GM21423 (cell line): ENCODE results near the gene ASCL5.

Source experiments
- ATAC-seq: cut with Tn5 transposase; IDR thresholded peaks from one replicate; pipeline ENCODE4 v1.9.1; 2021; ENCODE audit warnings: mild to moderate bottlenecking, moderate library complexity; ENCODE audit not compliant: unreplicated experiment

ASCL5 gene

DNA sequence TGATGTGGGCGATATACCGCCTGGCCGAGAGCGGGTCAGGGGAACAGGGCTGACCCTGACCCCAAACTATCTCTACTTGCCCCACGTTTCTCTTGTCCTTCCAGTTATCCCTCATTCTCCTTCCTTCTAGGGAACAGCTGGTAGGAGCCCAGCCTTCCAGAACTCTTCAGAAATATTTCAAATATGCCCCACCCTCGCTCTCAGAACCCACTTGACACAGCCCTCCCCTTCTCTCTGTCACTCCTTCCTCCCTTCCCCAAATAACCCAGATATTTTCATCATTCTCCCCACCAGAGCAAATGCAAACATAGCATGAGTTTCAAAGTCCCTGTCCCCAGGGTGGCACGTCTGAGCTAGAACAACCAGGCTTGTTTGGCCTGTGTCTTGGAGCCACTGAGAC, 15.8 kb downstream of the ASCL5 start:
- ATAC-seq: no peak

DNA sequence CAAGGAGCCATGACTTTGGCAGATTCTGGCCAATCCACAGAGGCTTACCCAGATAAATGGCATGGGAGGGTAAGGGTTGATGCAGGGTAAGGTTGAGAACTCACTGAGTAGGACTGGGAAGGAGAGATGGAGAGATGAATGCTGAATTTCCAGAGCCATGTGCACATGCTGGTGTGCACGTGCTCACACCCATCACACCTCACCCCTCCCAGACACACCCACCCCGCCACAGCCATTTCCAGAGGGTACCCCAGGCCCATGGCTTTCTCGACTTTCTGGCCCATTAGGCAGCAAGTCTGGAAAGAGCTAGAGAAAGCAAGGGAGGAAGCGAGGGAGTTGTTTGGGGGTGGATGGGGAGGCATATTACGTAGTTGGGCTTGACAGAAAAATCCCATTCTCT, 16.4 kb downstream of the ASCL5 start:
- ATAC-seq: no peak

DNA sequence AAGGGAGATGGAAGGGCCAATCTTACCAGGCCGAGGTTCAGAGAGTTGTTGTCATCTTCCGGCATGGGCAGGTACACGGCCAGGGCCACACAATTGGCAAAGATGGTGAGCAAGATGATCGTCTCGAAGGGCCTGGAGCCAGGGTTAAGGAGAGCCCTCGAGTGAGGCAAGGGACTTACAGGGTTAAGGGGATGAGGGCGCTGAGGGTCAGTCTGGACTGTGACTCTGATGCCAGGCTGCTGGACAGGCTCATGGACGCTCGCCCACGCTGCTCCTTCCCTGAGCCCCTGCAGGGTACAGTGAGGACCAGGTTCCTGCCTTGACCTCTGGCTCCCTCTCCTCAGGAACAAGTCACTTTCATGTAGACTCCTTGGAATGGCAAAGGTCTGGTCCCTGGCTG, 16.8 kb downstream of the ASCL5 start:
- ATAC-seq: no peak

DNA sequence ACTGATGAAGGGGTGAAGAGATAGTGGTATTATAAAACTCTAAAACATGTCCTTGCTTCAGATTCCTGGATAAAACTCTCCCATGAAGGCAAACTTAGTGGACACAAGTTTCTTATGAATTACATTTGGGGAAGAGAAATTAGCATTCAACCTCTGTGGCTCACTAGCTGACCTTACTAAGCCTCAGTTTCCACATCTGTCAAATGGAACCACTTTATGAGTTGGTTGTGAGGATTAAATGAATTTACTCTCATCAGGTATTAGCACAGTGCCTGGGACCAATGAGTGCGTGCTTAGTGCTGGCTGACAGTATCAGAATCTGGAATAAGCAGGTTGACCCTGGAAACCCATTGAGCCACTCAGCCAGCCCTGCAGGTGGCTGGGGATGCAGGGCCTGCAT, 17.3 kb downstream of the ASCL5 start:
- ATAC-seq: no peak

DNA sequence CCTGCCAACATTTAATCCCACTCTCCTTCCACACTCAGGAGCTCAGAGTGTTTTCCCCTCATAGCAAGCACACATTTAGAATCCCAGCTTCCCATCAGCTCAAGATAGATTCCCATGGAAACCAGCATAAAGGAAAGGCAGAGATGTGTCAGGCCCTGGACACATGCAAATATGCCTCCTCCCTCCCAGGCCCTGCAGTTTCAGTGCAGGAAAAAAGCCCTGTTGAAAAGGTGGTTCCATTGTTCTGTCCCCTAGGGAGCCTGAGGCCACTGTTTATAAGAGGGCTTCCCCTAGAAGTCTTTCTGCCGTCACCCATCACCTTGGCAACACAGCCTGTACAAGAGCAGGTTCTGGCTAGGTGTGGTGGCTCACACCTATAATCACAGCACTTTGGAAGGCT, 18.4 kb downstream of the ASCL5 start:
- no peak for ATAC-seq

DNA sequence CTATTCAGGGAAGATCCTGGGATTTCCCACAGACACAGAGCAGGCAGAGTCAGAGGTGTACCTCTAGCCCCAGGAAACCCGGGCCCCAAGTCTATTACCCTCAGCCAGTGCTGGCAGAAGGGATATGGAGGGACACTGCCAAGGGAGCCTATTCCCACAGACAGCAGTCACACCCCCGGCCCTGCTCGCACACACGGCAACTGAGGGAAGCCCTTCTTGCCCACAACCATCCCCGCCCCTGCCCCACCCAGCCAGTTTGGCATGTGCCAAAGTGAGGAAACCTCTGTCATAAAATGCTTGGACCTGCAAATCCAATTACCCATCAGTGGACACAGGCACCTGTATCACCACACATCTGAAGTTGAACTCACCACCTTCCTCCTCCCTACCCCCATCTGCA, 21.3 kb downstream of the ASCL5 start:
- ATAC-seq: no peak

DNA sequence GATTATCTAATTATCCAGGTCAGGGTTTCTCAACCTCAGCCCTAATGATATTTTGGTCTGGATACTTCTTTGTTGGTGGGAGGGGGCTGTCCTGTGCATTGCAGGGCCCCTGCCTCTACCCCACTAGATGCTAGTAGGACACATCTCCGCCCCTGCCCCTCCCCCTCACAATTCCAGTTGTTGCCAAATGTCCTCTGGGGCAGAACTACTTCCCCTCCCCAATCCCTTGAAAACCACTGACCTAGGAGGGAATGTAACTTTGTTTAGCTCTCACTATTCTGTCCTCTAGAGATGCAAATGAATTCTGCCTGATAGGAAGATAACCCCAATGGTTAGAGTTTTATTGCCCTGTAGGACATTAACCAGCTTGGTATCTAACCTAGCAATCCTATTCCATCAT, 22.8 kb downstream of the ASCL5 start:
- ATAC-seq: no peak

DNA sequence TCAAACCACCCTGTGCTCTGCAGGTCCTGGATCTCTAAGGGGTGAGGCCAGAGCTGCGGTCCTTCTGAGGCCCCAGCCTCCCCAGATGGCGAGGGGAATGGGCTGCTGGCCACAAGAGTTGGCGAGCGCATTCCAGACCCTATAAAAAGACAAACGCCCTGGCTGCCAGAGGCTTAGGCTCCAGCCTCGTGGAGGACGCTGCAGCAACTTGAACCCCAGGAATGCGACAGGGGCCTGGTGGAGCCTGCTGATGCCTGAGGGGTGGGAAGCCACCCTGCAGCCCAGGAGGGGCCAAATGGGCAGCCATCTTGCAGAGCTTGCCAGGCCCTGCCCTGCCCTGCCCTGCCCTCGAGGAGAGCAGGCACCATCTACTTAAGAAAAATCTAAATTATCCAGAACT, 23.3 kb downstream of the ASCL5 start:
- no peak for ATAC-seq

DNA sequence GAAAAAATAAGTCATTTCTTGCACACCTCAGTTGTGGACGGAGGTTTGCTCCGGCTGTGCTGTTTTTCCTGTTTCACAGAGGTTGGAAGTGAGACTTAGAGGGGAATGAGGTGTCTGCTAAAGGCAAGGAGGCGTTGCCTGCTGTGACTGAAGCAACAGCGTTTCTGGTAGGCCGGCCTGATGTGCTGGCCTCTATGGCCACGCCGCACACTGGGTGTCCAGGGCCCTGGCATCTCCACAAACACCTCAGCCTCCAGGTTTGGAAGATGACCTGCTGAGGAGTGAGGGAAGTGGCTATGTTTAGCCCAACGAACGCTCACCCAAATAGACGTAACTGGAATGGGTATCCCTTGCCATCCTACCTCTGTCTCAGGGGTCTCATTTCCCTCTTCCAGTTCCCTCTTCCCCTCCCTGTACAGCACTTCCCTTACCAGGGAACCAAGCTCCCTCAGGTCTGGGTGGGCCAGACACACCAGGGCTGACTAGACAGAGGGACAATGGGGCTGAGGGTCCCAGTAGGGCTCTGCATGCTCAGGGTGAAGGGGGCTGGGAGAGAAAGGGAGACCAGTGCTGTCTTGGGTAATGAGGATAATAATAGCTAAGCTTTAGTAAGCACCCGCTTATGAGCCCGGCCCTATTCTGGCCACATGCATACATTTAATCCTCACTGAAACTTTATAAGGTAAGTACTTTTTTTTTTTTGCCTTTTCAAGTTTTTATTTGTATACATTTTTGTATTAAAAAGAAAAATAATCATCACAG, 26.6 kb downstream of the ASCL5 start:
- ATAC-seq: no peak

DNA sequence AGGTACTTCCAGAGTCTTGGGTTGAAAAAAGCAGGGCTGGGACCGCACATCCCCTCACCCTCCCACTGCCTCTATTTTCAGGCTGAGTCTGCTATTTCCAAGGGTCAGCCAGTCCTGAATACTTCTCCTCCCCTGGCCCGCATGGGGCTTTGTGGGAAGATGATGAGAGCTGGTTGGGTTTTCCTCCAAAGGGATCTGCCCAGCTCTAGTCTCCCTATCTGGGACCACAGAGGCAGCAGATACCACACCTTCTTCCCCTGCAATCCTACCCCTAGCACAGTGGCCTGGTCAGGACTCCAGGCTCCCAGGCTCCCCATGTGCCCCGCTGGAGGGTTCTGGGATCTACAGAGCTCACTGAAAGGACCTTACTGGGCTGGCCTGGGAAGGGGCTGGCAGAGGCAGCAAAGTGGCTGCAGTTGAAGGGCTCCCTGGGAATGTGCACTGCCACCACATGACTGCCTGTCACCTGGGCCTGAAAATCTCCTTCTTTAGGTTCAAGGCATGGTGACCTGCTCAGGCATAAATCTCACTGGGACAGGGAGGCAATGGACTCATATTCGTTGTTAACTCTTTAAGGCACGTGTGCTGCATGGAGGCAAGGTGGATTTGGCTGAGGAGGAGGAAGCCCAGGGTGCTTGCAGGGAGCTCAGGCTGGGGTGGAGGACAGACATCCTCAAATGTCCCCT, 27.8 kb downstream of the ASCL5 start:
- no peak for ATAC-seq

DNA sequence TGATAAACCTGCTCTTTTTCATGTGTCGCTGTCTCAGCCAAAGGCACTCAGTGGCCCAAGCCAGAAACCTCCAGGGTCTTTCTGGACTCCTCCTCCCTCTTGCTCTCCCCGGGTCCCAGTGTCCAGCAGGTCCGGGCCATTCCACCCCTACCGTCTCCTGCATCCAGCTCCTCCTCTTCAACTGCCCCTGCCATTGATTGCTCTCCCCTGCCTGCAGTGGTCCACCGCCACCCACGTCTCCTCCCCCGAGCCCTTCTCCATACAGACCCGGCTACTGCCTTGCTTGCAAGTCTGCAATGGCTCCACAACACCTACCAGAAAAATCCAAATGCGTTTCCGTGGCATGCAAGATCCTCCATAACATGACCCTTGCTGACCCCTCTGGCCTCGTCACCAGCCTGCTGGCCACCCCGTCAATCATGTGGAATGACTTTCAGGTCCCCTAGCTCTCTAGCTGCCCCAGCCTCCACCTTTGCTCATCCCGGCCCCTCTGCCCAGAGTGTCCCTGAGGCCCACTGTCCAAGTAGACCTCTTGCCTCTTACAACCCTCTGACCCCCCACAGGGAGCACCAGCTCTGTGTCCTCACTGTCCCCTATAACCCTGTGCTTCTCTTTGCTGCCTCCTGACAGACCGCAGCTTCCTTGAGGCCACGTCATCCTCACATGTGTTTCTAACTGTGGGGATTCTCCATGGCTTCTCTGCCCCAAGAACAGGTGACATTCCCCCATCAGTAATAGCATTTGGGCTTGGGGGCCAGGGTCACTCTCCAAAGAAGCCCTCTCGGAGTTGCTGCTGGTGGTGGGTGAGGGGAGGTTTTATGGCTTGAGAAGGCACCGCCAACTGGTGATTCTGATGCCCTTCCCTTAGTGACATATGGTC, 29.8 kb downstream of the ASCL5 start:
- ATAC-seq: no peak

DNA sequence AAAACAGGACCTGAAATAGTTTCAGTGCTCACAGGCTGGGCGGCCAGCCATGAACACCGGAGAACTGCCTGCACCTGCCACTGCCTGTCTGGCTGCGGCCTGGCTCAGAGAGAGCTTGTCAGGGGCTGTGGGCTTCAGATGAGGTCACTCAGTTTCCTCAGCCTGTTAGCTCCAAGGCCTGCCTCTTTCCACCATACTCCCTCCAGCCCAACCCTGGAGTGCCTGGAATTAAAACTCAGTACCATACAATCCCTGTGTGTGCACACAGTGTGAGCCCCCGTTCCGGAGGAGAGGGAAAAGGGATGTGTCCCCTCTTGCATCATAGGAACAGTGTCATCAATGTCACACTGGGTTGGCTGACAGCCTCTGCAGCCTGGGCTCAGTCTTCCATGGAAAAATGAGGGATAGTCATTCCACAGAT, 30.9 kb downstream of the ASCL5 start:
- no peak for ATAC-seq

DNA sequence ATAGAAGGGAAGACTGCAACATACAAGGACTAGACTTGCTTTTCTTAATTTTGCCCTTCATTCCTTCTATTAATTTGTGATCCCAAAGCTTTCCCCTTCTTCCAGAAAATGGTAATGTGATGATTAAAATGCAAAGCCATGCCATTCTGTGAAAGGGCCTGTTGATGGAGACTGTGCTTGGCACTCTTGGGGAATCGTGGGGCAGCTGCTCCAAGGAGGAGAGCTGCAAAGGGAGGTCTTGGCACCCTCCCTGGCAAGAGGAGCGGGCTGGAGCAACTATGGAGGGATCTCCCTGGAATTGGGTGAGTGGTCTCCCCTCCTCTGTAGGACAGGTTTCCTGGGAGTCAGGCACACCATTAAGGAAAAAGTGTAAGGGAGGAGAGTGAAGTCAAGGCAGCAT, 31.4 kb downstream of the ASCL5 start:
- ATAC-seq: no peak

DNA sequence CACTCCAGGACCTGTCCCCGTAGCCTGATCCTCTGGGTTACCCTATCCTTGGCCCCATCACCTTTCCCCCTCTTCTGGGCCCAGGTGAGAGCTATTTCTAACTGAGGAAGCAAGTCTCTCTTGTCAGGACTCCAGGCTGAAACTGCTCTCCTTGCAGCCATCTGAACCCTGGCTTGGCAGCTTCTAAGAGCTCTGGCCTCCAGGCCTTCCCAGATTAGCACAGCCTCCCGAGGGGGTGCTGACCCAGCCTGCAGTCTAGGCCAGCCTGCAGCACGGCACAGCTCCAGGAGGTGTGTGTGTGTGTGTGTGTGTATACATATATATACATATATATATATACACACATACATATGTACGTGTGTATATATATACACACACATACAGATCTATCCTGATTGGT, 32.2 kb downstream of the ASCL5 start:
- ATAC-seq: no peak

DNA sequence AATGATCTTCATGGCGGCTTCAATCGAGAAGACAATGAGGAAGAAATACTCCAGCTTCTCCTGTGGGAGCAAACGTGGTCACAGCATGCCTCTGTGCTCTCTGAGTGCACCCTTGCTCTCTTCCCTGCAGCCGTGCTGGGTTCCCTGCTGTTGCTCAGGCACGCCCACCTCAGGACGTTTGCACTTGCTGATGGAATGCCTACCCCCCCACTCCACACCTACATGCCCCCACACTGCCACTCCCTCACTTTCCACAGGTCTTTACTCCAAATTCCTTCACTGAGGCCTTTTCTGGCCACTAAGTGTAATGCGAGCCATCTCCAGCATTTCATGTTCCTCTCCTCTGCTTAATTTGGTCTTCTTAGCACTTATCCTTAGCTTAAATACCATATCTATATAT, 33.0 kb downstream of the ASCL5 start:
- no peak for ATAC-seq

DNA sequence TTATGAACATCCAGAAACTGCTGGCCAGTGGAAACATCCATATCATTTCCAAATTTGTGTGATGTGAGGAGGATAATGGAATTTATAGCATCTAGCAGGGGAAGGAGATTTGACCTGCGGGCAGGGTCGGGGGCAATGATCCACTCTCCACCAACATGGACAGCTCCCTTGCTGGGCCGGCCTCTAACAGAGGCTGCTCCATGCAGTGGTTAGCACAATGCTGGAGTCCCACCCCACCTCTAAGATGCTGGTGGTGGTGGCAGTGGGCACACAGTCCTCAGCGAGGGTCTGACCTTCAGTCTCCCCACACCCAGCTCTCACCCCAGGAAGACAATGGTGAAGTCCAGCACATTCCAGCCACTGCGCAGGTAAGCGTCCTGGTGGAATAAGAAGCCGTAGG, 33.4 kb downstream of the ASCL5 start:
- ATAC-seq: no peak

DNA sequence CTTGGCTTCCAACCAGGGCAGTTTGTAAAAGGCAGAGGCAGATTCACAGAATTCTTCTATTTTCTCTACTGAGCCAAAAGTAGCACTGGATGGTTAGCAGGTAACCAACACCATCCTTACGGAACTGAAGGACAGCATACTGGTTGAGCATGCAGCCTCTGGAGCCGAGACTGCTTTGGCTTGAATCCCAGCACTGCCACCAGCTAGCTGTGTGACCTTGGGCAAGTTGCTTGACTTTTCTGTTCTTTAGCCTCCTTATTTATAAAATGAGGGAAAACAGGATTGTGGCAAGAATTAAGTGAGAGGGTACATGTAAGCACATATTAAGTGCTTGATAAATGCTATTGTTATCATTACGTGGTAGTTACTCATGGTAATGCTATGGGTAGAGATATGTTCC, 34.2 kb downstream of the ASCL5 start:
- ATAC-seq: no peak

DNA sequence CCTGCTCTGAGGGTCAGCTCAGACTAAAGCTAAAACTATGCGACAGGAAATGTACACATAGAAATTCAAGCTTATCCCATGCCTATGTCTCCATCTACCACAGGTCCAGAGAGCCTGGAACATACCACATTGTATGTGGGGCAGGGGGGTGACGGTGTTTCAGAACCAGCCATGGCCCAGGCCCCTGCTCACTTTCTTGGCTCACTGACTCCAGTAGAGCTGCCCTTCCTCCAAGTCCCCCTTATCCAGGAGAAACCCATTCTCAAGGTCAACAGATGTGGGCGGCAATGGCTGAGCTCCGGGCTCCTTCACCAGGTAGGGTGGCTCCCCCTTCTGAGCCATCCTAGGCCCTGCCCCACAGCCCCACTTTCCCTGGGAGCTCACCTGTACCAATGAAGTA, 35.7 kb downstream of the ASCL5 start:
- ATAC-seq: no peak

DNA sequence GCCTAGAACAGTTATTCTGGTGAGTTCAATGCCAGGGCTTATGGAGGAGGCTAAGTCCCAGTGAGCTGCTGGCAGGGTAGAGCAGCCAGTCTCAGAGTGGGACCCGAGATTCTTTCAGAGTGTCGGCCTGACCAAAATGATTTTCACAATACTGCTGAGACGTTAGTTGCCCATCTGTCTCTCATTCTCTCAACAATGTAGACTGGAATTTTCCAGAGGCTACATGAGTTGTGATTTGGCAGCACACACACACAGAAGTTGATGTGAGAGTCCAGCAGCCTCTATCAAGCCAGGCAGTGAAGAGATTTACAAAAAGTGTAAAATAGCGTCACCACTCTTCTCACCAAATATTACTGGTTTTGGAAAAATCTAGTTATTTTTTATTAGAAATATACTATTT, 36.4 kb downstream of the ASCL5 start:
- no peak for ATAC-seq

DNA sequence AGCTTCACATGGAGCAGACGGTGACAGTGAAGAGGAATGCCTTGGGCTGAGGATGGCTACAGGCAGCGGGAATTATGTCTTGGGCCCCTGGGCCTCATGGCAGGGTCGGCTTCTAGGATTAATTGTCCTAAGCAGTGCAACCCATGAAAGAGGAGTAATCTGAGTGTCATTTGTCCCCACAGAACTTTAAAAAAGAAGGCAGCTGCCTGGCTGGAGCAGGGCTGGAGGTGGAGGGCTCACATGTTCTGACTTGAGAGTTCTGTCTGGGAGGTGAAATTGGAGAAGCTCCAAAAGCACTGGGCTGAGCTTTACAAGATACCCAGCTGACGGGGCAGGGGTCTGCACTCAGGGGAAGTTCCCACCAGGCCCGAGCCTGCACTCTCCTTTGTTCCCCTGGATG, 37.4 kb downstream of the ASCL5 start:
- ATAC-seq: no peak

DNA sequence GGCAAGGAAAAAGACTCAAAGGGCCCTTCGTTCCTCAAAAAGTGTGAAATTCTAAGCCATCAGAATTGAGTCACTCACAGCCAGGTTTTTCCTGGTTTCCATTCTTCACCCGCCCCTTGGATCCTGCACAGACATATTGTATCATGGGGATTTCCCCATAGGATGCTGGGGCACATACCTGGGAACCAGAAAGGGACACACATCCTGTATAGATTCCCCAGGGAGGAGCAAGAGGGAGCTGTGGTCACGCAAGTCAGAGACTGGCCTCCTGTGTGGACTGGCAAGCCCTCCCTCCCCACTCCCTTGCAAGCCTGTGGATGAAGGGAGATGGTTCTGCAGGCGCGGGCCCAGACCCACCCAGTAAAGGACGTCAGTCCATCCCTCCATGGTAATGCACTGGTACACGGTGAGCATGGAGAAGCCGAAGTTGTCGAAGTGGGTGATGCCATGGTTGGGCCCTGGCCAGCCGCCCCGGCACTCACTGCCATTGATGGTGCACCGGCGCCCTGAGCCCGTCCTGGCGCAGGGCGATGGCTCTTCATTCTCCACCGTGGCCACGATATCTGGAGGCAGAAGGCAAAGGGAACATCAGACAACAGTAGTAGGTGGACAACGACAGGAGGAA, 38.0 kb downstream of the ASCL5 start:
- ATAC-seq: no peak
